GM18505 (cell line): ENCODE data around the gene KRT73.

Experiments used
- ATAC-seq: cut with Tn5 transposase; IDR thresholded peaks from one replicate; pipeline ENCODE4 v1.9.1; 2021; ENCODE audit not compliant: unreplicated experiment
- POLR2A ChIP-seq: IDR thresholded peaks from 4 replicates; pipeline ENCODE4 v1.6.1; 2011; ENCODE audit warnings: borderline replicate concordance; ENCODE audit not compliant: insufficient read depth, insufficient read length; ENCODE audit errors: extremely low read depth

The KRT73 gene

DNA sequence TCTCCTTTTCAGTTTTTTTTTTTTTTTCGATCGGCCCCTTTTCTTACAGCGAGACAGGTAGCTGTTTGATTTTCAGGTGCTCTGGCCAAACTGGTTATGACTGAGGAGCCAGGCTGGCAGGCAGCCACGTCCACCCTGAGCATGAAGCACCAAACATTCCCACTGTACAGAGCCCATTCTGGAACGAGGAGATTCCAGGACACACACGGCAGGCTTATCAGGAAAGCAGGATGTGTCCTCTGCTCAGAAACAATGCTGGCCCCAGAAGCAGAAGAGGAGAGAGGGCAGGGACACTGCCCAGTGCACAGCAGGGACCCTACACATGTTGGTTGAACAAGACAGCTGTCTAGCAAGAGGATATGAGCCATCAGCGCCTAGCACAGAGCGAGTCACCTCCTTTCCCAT is 37.4 kb upstream of the KRT73 start:
- no peak for ATAC-seq

DNA sequence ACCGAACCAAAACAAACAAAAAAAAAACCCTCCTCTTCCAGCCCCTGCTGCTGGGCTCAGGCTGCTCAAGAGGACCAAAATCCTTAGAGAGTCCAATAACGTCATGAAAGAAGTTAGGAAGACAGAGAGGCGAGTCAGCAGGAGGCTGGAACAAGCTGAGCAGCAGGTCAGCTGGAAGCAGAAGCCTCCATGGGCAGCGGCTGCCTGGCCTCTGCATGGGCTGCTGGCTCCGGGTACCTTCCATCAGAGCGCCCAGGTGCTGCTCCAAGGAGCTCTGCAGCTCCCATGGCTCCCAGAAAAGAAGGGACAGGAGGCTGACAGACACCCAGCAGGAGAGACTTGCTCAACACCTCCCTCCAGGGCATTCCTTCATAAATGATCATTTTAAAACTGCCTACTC is 36.9 kb upstream of the KRT73 start:
- TF ChIP-seq POLR2A, result no peak
- ATAC-seq, result no peak

More for the DNA sequence above, 37.4 kb upstream of the KRT73 start:
- no peak for TF ChIP-seq POLR2A

DNA sequence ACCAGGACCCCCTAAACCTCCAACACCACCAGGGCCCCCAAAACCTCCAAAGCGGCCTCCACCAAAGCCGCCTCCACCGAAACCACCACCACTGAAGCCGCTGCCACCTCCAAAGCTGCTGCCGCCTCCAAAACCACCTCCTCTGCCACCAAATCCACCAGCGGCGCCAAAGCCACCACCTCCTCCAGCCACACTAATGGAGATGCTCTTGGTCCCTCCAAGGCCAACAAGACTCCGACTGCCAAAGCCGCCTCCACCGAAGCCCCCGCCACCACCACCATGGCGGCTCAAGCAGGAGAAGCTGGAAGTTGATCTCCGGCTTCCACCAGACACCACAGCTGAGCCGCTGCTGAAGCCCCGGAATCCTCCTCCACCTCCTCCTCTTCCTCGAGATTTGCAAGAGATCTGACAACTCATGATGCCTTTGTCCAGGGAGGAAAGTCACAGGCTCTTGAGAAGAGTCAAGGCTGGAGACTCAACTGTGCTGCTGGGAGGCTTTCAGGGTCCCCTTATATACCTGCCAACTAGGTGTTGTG is 33.4 kb upstream of the KRT73 start, which contains the start of gene KRT2:
Gene KRT2 (minus strand): TSS at position 486 of the 536 bp plus-strand sequence. CDS start 69 bp downstream, at position 417.
- no peak for TF ChIP-seq POLR2A
- no peak for ATAC-seq

GRCh38 chr12:52650520-52651081 is 32.2 kb upstream of the KRT73 start:
- ATAC-seq, result no peak
- no peak for TF ChIP-seq POLR2A

DNA sequence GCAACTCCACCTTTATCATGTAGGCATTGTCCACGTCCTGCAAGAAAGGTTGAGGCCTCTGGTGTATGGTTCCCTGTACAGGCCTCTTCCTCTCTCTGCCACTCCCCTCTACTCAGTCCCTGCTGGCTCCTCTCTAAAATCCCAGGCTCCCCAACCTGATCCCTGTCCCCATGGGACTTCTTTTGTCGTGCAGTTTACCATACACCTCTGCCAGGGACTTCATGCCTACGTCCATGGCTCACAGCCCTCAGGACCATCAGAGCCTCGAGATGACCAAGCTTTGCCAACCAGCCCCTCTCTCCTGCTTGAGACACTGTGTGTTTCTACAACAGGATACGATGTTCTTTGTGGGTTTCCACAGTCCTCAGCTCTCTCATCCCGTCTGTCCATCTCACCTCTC is 30.7 kb upstream of the KRT73 start:
- ATAC-seq, result no peak
- TF ChIP-seq POLR2A, result no peak

- no peak for ATAC-seq
- no peak for TF ChIP-seq POLR2A
These were observed 29.7 kb upstream of the KRT73 start for GRCh38 chr12:52648012-52648550.

DNA sequence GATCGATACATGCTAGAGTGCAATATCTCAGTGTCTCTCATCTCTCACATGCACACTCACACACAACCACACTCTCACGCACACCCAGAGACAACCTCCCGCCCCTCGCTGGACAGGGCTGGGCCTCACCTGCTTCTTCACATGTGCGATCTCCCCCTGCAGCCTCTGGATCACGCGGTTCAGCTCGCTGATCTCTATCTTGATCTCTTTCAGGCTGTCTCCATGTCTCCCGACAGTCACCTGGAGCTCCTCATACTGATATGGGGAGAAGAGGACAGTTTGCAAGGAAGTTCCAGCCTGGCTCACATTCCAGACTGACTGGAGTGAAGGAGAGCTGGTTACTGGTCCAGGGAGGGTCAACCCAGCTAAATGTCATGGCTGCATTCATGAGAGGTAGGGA is 29.2 kb upstream of the KRT73 start:
- ATAC-seq, result no peak
- no peak for TF ChIP-seq POLR2A

- no peak for TF ChIP-seq POLR2A
- no peak for ATAC-seq
These were observed 28.3 kb upstream of the KRT73 start for GRCh38 chr12:52646613-52647012.

DNA sequence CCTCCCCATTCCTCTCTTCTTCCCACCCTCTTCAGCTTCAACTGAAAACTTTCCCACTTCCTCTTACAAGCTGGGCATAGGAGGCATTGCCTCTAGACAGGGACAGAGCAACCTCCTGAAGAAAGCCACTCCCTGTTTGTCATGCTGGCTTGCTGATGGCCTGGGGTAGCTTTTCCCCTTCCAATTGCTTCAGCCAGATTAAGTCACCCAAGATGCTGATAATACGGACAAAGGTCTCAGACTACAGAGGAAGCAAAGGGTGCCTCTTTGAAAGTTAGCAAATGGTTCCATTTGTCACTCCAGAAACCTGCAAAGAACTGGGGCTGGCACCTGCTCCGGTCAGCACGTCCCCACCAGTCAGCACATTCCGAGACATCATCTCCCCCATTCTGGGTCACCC is 27.6 kb upstream of the KRT73 start:
- TF ChIP-seq POLR2A, result no peak
- no peak for ATAC-seq

DNA sequence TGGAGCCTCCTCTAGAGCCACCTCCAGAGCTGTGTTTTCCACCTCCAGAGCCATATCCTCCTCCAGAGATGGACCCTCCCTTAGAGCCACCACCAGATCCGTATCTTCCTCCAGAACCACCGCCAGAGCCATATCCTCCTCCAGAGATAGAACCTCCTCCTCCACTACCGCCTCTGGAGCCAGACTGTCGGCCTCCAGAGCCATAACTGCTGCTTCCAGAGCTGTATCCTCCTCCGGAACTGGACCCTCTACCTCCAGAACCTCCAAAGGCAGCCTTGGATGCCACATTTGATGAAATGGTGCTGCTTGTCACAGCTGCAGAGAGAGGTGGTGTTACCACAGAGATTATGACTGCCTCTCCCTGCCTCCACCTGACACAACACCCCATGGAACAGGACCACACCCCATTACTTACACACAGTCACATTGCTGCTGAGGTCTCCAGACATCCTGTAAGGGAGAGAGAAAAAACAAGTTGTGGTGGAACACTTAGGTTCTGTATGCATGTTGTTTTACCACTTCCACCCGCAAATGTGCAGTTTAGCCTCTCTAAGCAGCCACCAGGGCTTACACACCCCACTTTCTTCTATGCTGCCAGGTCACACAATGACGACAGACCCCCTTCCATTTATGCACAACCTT is 26.9 kb upstream of the KRT73 start:
- no peak for ATAC-seq
- no peak for TF ChIP-seq POLR2A

GRCh38 chr12:52644078-52644415 is 25.7 kb upstream of the KRT73 start:
- no peak for ATAC-seq
- no peak for TF ChIP-seq POLR2A

GRCh38 chr12:52643233-52644077 is 25.1 kb upstream of the KRT73 start:
- TF ChIP-seq POLR2A, result no peak
- ATAC-seq, result no peak

- no peak for ATAC-seq
- TF ChIP-seq POLR2A, result no peak
These were observed 23.1 kb upstream of the KRT73 start for GRCh38 chr12:52641468-52641867.
